ENCODE data around the gene SYNE4.

DNA sequence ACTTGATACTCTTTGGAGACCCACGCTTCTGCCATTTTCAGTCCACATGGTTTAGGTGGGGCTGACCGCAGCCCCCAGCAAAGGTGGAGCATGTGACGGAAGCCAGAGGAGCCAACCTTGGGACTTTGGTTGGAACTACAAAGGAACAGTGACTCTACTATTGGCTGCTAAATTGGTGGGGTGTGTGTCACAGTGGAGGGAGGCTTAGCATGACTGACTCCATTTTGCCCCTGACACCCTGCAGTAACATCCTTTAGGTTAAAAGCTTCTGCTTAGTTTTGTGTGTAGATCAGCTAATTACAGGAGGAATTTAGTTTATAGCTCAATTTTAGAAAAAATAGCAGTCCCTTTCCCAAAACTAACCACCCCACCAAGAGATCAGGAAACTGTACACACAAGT lies 7.0 kb downstream of the SYNE4 start:
- no peak for TF ChIP-seq POLR2A (IDR thresholded peaks at IDR 0.05)
- TF ChIP-seq, protein P1, sequence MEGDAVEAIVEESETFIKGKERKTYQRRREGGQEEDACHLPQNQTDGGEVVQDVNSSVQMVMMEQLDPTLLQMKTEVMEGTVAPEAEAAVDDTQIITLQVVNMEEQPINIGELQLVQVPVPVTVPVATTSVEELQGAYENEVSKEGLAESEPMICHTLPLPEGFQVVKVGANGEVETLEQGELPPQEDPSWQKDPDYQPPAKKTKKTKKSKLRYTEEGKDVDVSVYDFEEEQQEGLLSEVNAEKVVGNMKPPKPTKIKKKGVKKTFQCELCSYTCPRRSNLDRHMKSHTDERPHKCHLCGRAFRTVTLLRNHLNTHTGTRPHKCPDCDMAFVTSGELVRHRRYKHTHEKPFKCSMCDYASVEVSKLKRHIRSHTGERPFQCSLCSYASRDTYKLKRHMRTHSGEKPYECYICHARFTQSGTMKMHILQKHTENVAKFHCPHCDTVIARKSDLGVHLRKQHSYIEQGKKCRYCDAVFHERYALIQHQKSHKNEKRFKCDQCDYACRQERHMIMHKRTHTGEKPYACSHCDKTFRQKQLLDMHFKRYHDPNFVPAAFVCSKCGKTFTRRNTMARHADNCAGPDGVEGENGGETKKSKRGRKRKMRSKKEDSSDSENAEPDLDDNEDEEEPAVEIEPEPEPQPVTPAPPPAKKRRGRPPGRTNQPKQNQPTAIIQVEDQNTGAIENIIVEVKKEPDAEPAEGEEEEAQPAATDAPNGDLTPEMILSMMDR (IDR thresholded peaks at IDR 0.05), result no peak
